DOHH2 (cell line): ENCODE data around the gene PIBF1.
"Not testable (repeated sequence)": the region's sequence is repeated elsewhere in the genome, so short reads cannot be mapped to it uniquely, and the experiment has no call there.

ENCODE experiments used
- H3F3A ChIP-seq: fragments of 200-600 bp; sonication (generic), shearing (Covaris generic); 2 replicates; pipeline ENCODE4 v1.6.0; 2016; ENCODE audit warnings: antibody characterized with exemption, mild to moderate bottlenecking; ENCODE audit not compliant: control insufficient read depth, insufficient read depth
- H3K27ac ChIP-seq: fragments of 200-600 bp; sonication (generic); 2 replicates; pipeline ENCODE4 v1.5.1; 2014; ENCODE audit warnings: low read depth, mild to moderate bottlenecking, low read length, moderate library complexity
- H3K27me3 ChIP-seq: fragments of 200-600 bp; sonication (generic); 2 replicates; pipeline ENCODE4 v1.6.1; 2014; ENCODE audit warnings: mild to moderate bottlenecking, low read length, mixed read lengths; ENCODE audit not compliant: control insufficient read depth
- H3K36me3 ChIP-seq: fragments of 200-600 bp; sonication (generic); 2 replicates; pipeline ENCODE4 v1.6.1; 2014; ENCODE audit warnings: mild to moderate bottlenecking, low read length, moderate library complexity, mixed read lengths; ENCODE audit not compliant: control insufficient read depth
- H3K4me1 ChIP-seq: fragments of 200-600 bp; sonication (generic); 2 replicates; pipeline ENCODE4 v1.6.1; 2014; ENCODE audit warnings: mild to moderate bottlenecking, low read length, mixed read lengths; ENCODE audit not compliant: control insufficient read depth
- H3K4me2 ChIP-seq: fragments of 200-600 bp; sonication (generic); 2 replicates; pipeline ENCODE4 v1.6.0; 2014; ENCODE audit warnings: mild to moderate bottlenecking, low read length, moderate library complexity
- H3K4me3 ChIP-seq: fragments of 200-600 bp; sonication (generic); 2 replicates; pipeline ENCODE4 v1.5.1; 2014; ENCODE audit warnings: mild to moderate bottlenecking, low read length, mixed read lengths
- H3K79me2 ChIP-seq: fragments of 200-600 bp; sonication (generic); 2 replicates; pipeline ENCODE4 v1.6.1; 2014; ENCODE audit warnings: mild to moderate bottlenecking, low read length, mixed read lengths; ENCODE audit not compliant: control insufficient read depth
- H3K9me2 ChIP-seq: fragments of 200-600 bp; sonication (generic); replicated peaks from 2 replicates; pipeline ENCODE4 v1.6.1; 2014; ENCODE audit warnings: mild to moderate bottlenecking, low read length, mixed read lengths; ENCODE audit not compliant: control insufficient read depth
- H3K9me3 ChIP-seq: fragments of 200-600 bp; sonication (generic); 2 replicates; pipeline ENCODE4 v1.6.1; 2014; ENCODE audit warnings: antibody characterized with exemption, low read length, mixed read lengths; ENCODE audit not compliant: control insufficient read depth, insufficient read depth
- H4K20me1 ChIP-seq: fragments of 200-600 bp; sonication (generic); 2 replicates; pipeline ENCODE4 v1.6.0; 2014; ENCODE audit warnings: low read depth, mild to moderate bottlenecking, antibody characterized with exemption, low read length, moderate library complexity; ENCODE audit not compliant: control insufficient read depth, insufficient read depth
- CTCF ChIP-seq: fragments of 200-600 bp; sonication (generic); IDR thresholded peaks from one replicate; pipeline ENCODE4 v1.5.1; 2014; ENCODE audit warnings: antibody characterized with exemption, mild to moderate bottlenecking, low read depth, low read length; ENCODE audit not compliant: poor library complexity, severe bottlenecking
- EZH2phosphoT487 ChIP-seq: fragments of 200-600 bp; sonication (generic); IDR thresholded peaks from 2 replicates; pipeline ENCODE4 v1.6.1; 2017; ENCODE audit warnings: borderline replicate concordance, mild to moderate bottlenecking, antibody characterized with exemption, low read length, moderate library complexity, mixed read lengths

Gene PIBF1

GRCh38 chr13:73045031-73045430 lies 263.1 kb downstream of the PIBF1 start:
- Histone ChIP-seq H3F3A (no peaks in the 10 kb centered on the region), H3K9me2 (no peaks in the 10 kb centered on the region), H3K79me2 (no peaks in the 10 kb centered on the region), H3K27me3 (no peaks in the 10 kb centered on the region), H3K9me3 (no peaks in the 10 kb centered on the region), H3K36me3 (no peaks in the 10 kb centered on the region), H3K4me2 (no peak overlapping the region), H3K4me1 (no peaks in the 10 kb centered on the region), H4K20me1 (no peaks in the 10 kb centered on the region), H3K27ac (no peak overlapping the region), H3K4me3 (no peak overlapping the region)
- TF ChIP-seq EZH2phosphoT487 (no peak), CTCF (no peak)

GRCh38 chr13:73048615-73049014 lies 266.7 kb downstream of the PIBF1 start:
- H3K4me2 ChIP-seq, H3K27me3 ChIP-seq, H3K9me2 ChIP-seq, H3F3A ChIP-seq, H3K36me3 ChIP-seq, H3K27ac ChIP-seq, H3K4me3 ChIP-seq, H3K9me3 ChIP-seq, H3K4me1 ChIP-seq, H3K79me2 ChIP-seq, H4K20me1 ChIP-seq: not testable (repeated sequence)

GRCh38 chr13:73054712-73055111 lies 272.8 kb downstream of the PIBF1 start:
- no peaks in the 10 kb centered on the region for H3K9me3 ChIP-seq
- no peaks in the 10 kb centered on the region for H3K9me2 ChIP-seq
- no peak overlapping the region for H3K4me3 ChIP-seq
- H3K27me3 ChIP-seq = peaks cover 41% of the 10 kb centered on the region
- H3K79me2 ChIP-seq = no peaks in the 10 kb centered on the region
- peaks cover 13% of the 10 kb centered on the region for H3K4me1 ChIP-seq
- H3K36me3 ChIP-seq = no peaks in the 10 kb centered on the region
- no peak for TF ChIP-seq EZH2phosphoT487
- TF ChIP-seq CTCF = no peak
- no peaks in the 10 kb centered on the region for H4K20me1 ChIP-seq
- H3K27ac ChIP-seq = no peak overlapping the region
- no peak overlapping the region for H3K4me2 ChIP-seq
- no peaks in the 10 kb centered on the region for H3F3A ChIP-seq

GRCh38 chr13:73055813-73056564 lies 274.1 kb downstream of the PIBF1 start:
- Histone ChIP-seq H3K27me3 (peaks cover 54% of the 10 kb centered on the region), H3K9me3 (no peaks in the 10 kb centered on the region), H3K9me2 (no peaks in the 10 kb centered on the region), H3K27ac (no peak overlapping the region), H3K79me2 (no peaks in the 10 kb centered on the region), H3K4me2 (no peak overlapping the region), H3F3A (no peaks in the 10 kb centered on the region), H4K20me1 (no peaks in the 10 kb centered on the region), H3K36me3 (no peaks in the 10 kb centered on the region), H3K4me1 (peaks cover 15% of the 10 kb centered on the region), H3K4me3 (no peak overlapping the region)
- TF ChIP-seq CTCF = no peak
- no peak for TF ChIP-seq EZH2phosphoT487
